Right ventricle myocardium inferior (tissue), 1 donor: Measurements from ENCODE around the gene HIVEP3. TPM values are rescaled to one million over a fixed set of nuclear protein-coding genes. Genes with fewer than 3 reads are reported as not detected.
"Not testable (repeated sequence)": the region's sequence is repeated elsewhere in the genome, so short reads cannot be mapped to it uniquely, and the experiment has no call there.

Experiments
- ATAC-seq: fragments of 200-7000 bp; cut with Tn5 transposase; one replicate; pipeline ENCODE4 v1.9.1; 2020; ENCODE audit warnings: mild to moderate bottlenecking, moderate library complexity
- DNase-seq: peaks from one replicate; pipeline ENCODE4 v3.0.0; 2021; ENCODE audit errors: missing footprints
- intact Hi-C: fragments of 100-400 bp; cut with DNase I; formaldehyde crosslinking; loops from one replicate; pipeline ENCODE4 v1.11.0; 2022
- total RNA-seq: library from RNA; stranded (reverse); fragmentation: NEBNext Ultra II Directional; extraction: Animal tissue kit (Norgen Biotek cat#: 25700); gene quantifications from one replicate; pipeline ENCODE4 v1.2.1, GENCODE V29; 2021
- donor health status: DM: no; HTN: yes; CAD: no; lungs with severe emphysema.

HIVEP3 gene
- total RNA-seq, 1 donor from 2014 or later: 6.5 TPM

DNA sequence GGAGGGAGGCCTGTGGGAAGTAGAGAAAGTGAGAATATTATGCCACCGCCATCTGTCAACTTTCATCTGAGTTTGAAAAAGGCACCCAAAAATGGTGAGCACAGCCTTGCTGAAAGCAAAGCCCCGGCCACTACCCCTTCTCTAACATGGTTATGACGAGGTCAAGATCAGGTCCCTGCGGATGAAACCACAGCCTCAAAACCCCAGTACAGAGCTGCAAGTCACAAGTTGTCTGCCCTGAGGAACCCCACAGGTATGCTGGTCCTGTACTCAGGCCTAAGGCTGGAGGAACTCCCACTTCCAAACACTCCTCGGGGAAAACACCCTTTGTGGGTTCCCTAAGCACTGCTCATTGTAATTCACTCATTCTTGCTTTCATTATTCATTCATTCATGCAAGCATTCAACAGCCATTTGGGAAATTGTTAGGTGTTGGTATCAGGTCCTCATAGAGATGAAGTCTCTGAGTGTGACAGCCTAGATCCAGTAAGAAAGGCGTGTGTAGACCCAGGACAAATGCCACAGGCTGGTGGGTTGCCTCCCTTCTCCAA lies 217.7 kb downstream of the HIVEP3 start:
- ATAC-seq (no peak), DNase-seq (no peak)
- intact Hi-C loops: no loop called here

DNA sequence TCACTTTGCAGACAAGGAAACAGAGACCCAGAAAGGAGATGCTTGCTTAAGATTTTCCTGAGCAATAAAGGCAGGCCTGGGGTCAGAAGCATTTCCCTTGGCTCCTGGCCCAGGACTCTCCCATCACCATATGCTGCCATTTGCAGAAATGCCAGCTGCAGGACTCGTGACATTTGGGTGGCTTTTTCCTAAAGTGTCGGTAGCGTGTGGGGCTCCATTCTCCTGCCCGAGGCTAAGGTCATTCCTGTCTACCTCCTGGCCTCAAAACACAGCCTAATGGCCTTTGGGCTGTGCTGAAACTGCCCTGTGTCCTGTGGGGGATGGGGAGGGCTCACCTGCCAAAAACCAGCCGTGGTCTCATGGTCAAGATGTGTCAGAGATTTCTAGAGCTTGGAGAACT lies 218.1 kb downstream of the HIVEP3 start:
- intact Hi-C loops: no loop called here
- ATAC-seq (no peak), DNase-seq (no peak)

DNA sequence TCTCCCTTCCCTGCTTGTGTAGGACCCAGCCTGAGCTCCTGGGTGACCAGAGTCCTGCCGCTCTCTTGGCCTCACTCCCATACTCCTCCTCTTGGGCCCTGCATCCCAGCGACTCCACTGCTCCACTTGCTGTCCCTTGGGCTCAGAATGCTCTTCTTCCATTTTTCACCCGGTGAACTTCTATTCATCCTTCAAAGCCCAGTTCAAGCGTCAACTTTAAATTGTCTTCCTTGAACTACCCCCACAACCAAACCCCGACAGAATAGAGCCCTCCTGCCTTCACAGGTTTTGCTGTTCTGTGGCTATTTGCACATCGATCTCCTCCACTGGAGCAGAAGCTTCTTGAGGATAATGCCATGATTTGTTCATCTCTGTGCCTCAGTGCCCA lies 218.9 kb downstream of the HIVEP3 start:
- ATAC-seq (no peak), DNase-seq (no peak)
- intact Hi-C loops: no loop called here

DNA sequence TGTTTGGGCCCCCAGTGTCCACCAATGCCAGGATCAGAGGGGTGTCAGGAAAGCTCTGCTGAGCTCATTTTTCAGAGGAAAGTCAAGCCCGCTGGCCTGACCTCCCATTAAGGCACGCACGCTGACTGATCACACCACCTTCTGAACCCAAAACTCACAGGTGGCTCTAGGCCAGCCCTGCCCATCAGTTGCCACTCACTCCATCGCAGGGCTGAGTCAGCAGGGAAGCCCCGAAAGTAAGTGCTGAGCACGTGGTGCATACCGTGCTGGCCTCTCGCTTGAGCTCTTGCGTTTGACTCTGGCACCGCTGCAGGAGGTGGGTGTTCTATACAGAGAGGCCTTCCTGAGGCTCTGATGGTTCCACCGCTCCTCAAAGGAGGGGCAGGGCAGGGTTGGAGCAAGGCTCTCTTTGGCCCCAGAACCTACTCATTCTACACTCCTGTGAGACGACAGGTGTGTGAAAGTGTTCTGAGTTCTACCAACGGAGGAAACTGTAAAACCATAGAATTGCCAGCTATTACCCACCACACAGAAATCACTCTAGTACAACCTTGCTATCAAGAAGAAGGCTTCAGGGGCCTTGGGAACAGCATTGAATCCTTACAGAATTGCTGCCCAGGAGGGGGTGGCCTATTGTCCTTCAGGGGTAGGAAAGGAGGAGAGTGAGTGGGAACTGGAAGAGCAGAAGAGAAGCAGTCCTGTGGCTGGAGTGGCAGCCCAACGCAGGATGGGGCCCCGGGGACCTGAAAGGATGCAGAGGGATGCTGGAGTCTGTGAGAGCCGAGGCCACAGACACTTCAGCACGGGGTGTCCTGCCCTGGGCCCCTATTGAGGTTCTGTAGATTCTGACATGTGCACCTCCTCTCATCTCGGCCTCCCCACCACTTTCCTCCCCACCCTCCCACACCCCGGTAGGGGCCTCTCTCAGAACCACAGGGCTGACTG lies 219.5 kb downstream of the HIVEP3 start:
- no peak for ATAC-seq
- intact Hi-C loops: no loop called here
- DNase-seq: no peak

DNA sequence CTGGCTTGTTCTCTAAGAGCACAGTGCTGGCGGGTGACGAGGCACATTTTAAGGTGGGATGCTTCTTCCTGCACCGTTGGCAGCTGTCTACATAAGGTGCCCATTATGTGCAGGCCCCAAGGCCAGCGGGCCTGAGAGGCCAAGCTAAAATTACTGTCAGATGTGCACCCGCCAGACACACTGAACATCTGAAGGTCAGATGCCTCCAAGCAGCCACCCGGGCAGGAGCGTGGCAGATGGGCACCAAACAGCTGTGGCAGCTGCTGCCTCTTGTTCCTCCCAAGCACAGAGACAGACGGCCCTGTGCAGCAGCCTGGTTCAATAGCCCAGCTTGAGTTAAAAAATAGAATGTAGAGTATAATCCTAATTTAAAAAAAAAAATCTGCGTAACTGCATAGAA lies 222.3 kb downstream of the HIVEP3 start:
- DNase-seq: no peak

DNA sequence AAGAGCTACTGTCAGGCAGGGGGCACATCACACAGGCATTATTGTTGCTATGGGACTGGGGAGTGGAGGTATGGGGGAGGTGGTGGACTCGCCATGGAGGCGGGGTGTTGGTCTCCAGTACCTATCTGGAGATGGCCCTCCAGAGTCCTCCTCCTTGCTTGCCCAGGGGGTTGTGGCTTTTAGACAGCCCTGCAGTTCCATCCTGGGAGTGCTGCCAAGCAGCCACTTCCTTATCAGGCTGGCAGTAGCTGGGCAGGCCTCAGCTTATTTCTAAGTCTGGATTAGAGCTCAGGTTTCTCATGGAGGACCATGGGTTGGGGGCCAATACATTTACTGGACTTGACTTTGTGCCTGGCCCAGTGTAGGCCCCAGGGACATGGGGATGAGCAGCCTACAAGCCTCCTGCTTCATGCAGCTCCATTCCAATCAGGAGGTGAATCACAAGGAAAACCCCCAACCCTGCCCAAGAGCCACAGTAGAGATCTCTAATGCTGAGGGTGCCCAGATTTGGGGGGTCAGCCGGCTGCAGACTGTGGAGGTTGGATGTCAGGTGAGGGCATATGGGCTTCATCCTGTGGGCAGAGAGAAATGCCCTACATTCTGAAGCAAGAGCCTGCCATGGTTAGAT lies 223.5 kb downstream of the HIVEP3 start:
- intact Hi-C loops: no loop called here
- DNase-seq (peak; percentile 85), ATAC-seq (peak; percentile 85)

More for the DNA sequence above, 222.3 kb downstream of the HIVEP3 start:
- intact Hi-C loops: no loop called here
- ATAC-seq: peak; percentile 50

DNA sequence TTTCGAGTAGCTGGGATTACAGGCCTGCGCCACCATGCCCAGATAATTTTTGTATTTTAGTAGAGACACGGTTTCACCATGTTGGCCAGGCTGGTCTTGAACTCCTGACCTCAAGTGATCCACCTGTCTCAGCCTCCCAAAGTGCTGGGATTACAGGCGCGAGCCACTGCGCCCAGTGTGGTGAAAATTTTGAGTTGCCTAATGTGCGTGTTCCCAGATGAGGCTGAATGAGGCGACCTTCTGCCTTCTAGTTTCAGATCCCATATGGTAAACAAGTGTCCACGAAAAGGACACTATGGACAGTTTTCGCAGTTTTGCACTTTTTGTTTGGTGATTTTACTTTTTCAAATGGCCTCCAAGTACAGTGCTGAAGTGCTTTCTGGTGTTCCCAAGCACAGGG lies 226.8 kb downstream of the HIVEP3 start:
- DNase-seq, intact Hi-C loops, ATAC-seq: not testable (repeated sequence)

DNA sequence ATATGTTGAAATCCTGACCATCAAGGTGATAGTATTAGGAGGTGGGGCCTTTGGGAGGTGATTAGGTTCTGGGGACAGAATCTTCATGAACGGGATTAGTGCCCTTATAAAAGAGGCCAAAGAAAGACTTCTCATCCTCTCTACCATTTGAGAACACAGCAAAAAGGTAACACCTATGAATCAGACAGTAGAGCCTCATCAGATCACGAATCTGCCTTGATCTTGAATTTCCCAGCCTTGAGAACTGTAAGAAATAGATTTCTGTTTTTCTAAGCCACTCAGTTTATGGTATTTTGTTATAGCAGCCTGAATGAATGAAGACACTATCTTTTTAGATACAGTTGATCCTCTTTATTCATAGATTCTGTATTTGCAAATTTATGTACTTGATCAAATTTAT lies 227.3 kb downstream of the HIVEP3 start:
- intact Hi-C loops: no loop called here
- ATAC-seq: no peak
- no peak for DNase-seq

DNA sequence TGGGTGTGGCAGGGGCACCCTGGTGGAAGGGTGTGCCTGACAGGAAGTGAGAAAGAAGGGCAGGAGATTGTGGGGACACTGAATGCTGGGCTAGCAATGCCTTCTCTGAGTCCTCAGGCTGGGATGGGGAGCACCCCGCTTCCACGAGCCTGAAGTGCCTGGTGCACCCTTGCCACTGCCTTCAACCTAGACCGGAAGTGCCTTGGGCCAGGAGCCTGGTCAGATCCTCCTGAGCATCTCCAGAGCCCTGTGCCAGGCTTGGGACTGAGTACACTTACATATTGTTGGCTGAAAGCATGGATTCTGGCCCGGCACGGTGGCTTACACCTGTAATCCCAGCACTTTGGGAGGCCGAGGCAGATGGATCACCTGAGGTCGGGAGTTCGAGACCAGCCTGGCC lies 228.4 kb downstream of the HIVEP3 start:
- ATAC-seq: no peak
- intact Hi-C loops: no loop called here
- DNase-seq: no peak

DNA sequence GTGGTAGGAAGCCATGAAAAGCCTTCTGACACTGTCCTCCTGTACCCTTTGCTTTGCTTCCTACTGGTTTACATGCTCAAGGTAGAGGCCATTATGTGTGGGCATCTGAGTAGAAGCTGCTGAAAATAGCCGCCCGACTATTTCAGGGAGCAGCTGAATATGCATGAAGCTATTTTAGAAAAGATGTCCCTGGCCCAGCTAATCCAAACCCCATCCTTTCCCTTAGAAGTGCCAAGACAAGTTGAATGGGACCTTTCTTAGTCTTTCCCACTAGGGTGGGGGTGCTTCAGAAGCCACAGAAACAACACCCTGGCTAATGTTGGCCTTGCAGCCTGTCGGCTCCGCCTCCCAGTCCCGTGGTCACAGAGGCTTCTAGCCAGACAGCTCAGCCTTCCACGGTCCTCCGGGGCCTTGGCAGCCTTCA lies 229.2 kb downstream of the HIVEP3 start:
- DNase-seq (no peak), ATAC-seq (peak; percentile 40)
- intact Hi-C loops: no loop called here

DNA sequence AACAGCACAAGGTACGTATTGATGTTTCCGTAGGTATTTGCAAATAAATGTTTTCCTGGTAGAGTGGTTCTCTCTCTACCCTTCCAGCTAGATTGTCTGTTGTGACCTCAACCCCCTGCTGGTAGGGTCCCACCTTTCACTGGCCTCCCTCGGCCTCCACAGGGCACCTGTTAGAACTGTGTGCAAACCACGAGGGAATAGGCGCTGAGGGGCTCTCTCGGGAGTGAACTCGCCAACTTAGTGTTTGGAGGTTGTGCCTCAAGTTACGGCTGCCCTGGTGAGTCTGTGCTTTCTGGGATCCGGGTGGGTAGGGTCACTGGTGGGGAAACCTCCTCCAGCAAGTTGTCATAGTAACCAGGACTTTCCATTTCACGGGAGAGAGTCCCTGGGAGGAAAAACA lies 229.6 kb downstream of the HIVEP3 start:
- DNase-seq (no peak), ATAC-seq (peak; percentile 8)
- intact Hi-C loops: no loop called here

DNA sequence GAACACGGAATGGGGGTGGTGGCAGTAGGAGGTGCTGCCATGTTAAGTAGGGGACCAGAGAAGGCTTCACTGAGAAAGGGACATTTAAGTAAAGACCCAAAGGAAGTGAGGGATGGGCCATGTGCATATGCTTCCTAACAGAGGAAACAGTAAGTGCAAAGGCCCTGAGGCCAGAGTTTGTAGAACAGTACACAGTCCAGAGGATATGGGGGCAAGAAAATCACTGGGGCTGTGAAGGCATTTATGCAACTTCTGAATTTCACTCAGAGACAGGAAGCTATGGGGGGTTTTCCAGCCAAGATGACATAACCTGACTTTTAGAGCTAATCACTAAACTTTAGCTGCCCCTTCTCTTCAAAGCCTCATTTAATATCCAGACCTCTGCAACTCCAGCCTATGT lies 231.7 kb downstream of the HIVEP3 start:
- DNase-seq (no peak), ATAC-seq (no peak)
- intact Hi-C loops: no loop called here

DNA sequence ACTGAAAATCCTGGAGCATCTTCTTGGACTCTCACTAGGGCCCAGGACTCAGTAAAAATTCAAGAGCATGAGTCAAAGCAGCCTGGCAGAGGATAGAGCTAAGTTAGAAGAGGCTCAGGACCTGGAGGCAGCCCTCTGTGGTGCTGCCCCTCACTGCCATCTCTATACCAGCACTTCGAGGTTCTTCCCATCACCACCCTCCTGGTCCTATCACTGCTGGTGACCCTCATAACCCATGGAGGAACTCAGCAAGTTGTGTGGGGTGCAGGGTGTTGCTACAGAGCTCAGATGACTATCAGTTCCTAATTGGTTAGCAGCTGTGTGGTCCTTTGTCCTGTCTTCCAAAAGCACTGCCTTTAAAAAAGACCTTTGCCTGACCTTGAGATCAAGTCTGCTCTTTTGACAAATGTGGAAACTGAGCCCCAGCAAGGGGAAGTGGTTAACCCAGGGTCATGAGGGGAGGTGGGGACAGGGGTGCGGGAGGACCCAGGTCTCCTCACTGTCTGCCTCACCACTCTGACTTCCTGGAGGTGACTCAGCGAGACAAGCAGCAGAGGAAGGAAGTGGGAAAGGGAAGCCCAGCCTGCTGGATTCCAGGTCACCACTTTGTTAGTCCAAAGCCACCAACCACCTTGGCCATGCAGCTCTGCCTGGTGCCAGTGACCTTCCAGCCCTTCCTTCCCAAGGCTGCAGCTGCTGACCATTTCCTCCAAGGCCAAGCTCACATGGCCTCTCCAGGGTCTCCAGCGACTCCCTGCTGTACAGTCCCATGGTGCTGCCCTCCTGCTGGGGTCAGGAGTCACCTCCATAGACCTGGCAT lies 234.8 kb downstream of the HIVEP3 start:
- ATAC-seq (no peak), DNase-seq (no peak)
- intact Hi-C loops: no loop called here

DNA sequence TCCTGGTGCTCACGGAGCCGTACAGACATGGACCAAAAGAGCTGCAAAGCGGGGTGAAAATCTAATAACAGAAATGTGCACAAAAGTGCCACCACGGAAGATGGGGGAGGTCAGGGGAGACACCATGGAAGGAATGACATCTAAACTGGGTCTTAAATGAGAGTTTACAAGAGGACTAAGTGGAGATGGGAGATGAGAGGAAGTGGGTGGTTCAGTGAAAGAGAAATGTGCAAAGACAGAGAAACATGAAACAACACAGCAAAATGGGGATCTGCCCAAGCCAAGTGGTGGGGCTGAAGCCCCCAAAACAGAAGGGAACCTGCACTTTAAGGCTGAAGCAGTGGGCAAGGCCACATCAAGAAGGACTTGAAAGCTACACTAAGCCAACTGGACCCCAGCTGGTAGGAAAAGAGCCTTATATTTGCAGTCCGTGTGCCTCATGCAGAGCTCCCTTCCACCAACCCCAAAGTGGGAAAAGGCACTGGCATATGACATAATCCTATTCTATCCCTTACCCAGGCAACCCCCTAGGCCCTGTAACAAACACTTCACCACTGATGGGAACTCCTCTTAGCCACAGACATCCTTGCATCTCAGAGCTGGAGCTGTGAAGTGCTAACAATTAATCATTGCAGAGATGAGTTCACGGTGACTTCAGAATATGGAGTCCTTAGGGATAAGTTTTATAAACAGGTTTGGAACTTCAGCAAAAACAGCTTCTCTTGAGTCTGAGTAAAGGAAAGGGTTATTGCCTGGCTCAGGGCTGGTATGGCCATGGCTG lies 235.7 kb downstream of the HIVEP3 start:
- DNase-seq (no peak), ATAC-seq (no peak)
- intact Hi-C loops: no loop called here

DNA sequence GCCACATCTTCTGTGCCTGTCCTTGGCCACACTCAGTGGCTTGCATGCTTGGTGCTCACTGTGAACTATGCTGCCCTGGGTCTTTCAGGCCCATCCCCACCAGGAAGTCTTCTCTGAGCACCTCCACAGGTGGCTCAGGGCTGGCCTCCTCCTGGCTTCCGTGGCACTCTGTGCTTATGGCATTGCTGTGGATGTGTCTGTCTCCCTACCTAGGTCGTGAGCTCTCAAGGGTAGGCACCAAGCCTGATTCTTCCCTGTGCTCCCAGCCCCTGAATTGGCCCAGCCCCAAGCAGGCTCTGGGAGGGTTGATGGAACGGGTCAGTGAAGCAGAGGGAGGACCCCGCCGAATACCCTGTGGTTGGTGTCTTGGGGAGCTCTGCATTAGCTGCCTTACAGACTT lies 236.6 kb downstream of the HIVEP3 start:
- ATAC-seq (no peak), DNase-seq (no peak)
- intact Hi-C loops: no loop called here

DNA sequence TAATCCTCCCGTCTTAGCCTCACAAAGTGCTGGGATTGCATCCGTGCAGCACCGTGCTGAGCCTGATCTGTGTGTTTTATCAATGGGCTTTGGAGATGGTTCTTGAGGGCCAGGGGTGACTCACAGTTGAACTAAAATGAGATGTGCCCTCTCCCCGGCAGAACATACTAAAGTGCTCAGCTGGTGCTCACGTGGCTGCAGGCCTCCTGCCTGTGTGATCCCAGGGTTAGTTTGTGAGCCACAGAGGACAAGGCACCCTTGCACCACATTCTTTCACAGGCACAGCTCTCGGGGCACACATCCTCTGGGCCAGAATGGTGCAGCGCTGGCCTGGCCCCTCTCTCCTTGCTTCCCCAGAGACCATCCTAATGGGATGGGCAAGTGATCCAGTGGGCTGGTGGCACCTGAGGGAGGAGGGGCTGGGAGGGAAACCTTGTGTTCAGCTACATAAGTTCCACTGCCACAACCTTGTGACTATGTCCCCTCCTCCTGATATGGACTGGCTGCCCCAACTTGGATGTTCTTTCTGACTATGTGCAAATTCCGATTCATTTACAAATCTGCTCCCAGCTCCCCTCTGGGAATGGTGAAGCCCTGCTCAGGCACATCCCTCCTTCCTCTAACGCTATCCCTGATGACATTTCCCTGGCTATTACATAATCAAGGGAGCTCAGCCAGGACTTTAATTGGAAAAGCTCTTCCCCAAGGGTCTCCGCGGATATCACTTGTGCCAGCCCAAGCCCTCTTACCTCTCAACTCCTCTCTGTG lies 237.2 kb downstream of the HIVEP3 start:
- ATAC-seq: peak; percentile 49
- peak; percentile 74 for DNase-seq
- intact Hi-C loops: no loop called here

DNA sequence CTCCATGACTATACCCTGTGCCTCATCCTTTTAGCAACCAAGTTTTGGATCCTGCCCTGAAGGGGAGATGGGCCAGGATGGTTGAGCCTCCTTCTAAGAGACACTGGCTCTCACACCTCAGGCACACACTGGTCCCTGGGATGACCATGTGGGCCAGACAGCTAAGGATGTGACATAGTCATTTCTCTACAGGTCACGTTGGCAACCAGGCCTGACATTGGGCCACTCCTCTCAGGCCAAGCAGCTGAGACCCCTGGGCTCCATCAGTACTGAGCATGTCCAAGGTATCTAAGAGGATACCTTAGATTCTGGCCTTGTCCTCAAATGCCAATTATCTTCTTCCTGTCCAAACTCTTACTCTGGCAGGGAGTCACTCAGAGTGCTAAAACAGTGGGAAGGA lies 238.7 kb downstream of the HIVEP3 start:
- intact Hi-C loops: no loop called here
- ATAC-seq (no peak), DNase-seq (no peak)

DNA sequence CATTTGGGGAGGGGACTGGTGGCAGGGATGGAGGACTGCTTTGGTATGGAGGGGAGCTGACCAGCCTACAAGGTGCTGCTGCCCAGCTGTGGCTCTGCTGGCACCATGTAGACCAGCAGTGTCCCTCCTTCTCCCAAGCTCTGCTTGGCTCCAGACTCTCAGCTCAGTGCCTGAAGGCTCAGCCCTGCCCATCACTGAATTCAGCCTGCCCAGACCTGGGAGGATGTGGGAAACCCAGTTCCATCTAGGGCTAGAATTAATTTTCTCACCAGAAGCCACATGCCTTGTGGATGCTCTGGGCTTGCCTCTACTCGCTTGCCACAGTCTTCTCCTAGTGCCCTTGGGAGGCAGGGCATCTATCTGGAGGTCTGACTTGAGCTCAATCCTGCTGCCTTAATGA lies 239.2 kb downstream of the HIVEP3 start:
- intact Hi-C loops: no loop called here
- no peak for ATAC-seq

More for the DNA sequence above, 239.2 kb downstream of the HIVEP3 start:
- DNase-seq: no peak
